DOHH2 (cell line): ENCODE measurements around the gene HOXA2.
A peak's percentile ranks its signal among the peaks of the same experiment; 100 is the strongest.

Source experiments
- H3F3A ChIP-seq: fragments of 200-600 bp; sonication (generic), shearing (Covaris generic); 2 replicates; pipeline ENCODE4 v1.6.0; 2016; ENCODE audit warnings: antibody characterized with exemption, mild to moderate bottlenecking; ENCODE audit not compliant: control insufficient read depth, insufficient read depth
- H3K27ac ChIP-seq: fragments of 200-600 bp; sonication (generic); 2 replicates; pipeline ENCODE4 v1.5.1; 2014; ENCODE audit warnings: low read depth, mild to moderate bottlenecking, low read length, moderate library complexity
- H3K27me3 ChIP-seq: fragments of 200-600 bp; sonication (generic); 2 replicates; pipeline ENCODE4 v1.6.1; 2014; ENCODE audit warnings: mild to moderate bottlenecking, low read length, mixed read lengths; ENCODE audit not compliant: control insufficient read depth
- H3K36me3 ChIP-seq: fragments of 200-600 bp; sonication (generic); 2 replicates; pipeline ENCODE4 v1.6.1; 2014; ENCODE audit warnings: mild to moderate bottlenecking, low read length, moderate library complexity, mixed read lengths; ENCODE audit not compliant: control insufficient read depth
- H3K4me1 ChIP-seq: fragments of 200-600 bp; sonication (generic); 2 replicates; pipeline ENCODE4 v1.6.1; 2014; ENCODE audit warnings: mild to moderate bottlenecking, low read length, mixed read lengths; ENCODE audit not compliant: control insufficient read depth
- H3K4me2 ChIP-seq: fragments of 200-600 bp; sonication (generic); 2 replicates; pipeline ENCODE4 v1.6.0; 2014; ENCODE audit warnings: mild to moderate bottlenecking, low read length, moderate library complexity
- H3K4me3 ChIP-seq: fragments of 200-600 bp; sonication (generic); 2 replicates; pipeline ENCODE4 v1.5.1; 2014; ENCODE audit warnings: mild to moderate bottlenecking, low read length, mixed read lengths
- H3K79me2 ChIP-seq: fragments of 200-600 bp; sonication (generic); 2 replicates; pipeline ENCODE4 v1.6.1; 2014; ENCODE audit warnings: mild to moderate bottlenecking, low read length, mixed read lengths; ENCODE audit not compliant: control insufficient read depth
- H3K9me2 ChIP-seq: fragments of 200-600 bp; sonication (generic); replicated peaks from 2 replicates; pipeline ENCODE4 v1.6.1; 2014; ENCODE audit warnings: mild to moderate bottlenecking, low read length, mixed read lengths; ENCODE audit not compliant: control insufficient read depth
- H3K9me3 ChIP-seq: fragments of 200-600 bp; sonication (generic); 2 replicates; pipeline ENCODE4 v1.6.1; 2014; ENCODE audit warnings: antibody characterized with exemption, low read length, mixed read lengths; ENCODE audit not compliant: control insufficient read depth, insufficient read depth
- H4K20me1 ChIP-seq: fragments of 200-600 bp; sonication (generic); 2 replicates; pipeline ENCODE4 v1.6.0; 2014; ENCODE audit warnings: low read depth, mild to moderate bottlenecking, antibody characterized with exemption, low read length, moderate library complexity; ENCODE audit not compliant: control insufficient read depth, insufficient read depth
- CTCF ChIP-seq: fragments of 200-600 bp; sonication (generic); IDR thresholded peaks from one replicate; pipeline ENCODE4 v1.5.1; 2014; ENCODE audit warnings: antibody characterized with exemption, mild to moderate bottlenecking, low read depth, low read length; ENCODE audit not compliant: poor library complexity, severe bottlenecking
- EZH2phosphoT487 ChIP-seq: fragments of 200-600 bp; sonication (generic); IDR thresholded peaks from 2 replicates; pipeline ENCODE4 v1.6.1; 2017; ENCODE audit warnings: borderline replicate concordance, mild to moderate bottlenecking, antibody characterized with exemption, low read length, moderate library complexity, mixed read lengths

Gene HOXA2

DNA sequence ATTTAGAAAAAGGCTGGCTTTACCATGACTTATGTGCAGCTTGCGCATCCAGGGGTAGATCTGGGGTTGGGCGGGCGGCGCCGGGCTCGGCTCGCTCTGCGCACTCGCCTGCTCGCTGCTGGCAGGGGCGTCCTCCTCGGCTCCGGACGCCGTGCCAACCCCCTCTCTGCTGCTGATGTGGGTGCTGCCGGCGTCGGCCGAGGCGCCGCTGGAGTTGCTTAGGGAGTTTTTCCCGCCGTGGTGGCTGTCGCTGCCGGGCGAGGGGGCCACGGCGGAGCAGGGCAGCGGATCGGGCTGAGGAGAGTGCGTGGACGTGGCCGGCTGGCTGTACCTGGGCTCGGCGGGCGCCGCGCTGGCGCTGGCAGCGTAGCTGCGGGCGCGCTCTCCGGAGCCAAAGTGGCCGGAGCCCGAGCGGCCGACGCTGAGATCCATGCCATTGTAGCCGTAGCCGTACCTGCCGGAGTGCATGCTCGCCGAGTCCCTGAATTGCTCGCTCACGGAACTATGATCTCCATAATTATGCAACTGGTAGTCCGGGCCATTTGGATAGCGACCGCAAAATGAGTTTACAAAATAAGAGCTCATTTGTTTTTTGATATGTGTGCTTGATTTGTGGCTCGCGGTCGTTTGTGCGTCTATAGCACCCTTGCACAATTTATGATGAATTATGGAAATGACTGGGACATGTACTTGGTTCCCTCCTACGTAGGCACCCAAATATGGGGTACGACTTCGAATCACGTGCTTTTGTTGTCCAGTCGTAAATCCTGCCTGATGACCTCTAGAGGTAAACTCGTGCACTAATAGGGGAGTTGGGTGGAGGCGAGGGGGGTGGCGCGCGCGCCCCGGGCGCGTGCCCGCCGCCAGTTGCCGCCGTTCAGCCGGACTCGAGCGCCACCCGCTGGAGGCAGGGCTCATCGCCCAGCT lies 40.8 kb upstream of the HOXA2 start, which contains the start of gene HOXA5:
Gene HOXA5, minus strand, starts transcription at position 659 of the 927 bp plus-strand sequence. Its CDS starts 74 bp downstream, at position 585.
- Histone ChIP-seq H3K79me2 (no peaks in the 10 kb centered on the region), H3K27me3 (peaks cover 37% of the 10 kb centered on the region), H3K4me1 (peaks cover 16% of the 10 kb centered on the region), H3K9me2 (no peaks in the 10 kb centered on the region), H3K4me2 (peak within 1 kb of the TSS; percentile 75), H3K4me3 (peak within 1 kb of the TSS; percentile 70), H3K27ac (no peak within 1 kb of the TSS), H4K20me1 (no peaks in the 10 kb centered on the region), H3K36me3 (no peaks in the 10 kb centered on the region), H3K9me3 (no peaks in the 10 kb centered on the region), H3F3A (no peaks in the 10 kb centered on the region)
- TF ChIP-seq EZH2phosphoT487 (no peak), CTCF (peak; percentile 81)

- peaks cover 38% of the 10 kb centered on the region for H3K27me3 ChIP-seq
- H3K27ac ChIP-seq, result no peak overlapping the region
- no peaks in the 10 kb centered on the region for H3K79me2 ChIP-seq
- no peaks in the 10 kb centered on the region for H3K9me2 ChIP-seq
- no peaks in the 10 kb centered on the region for H3K9me3 ChIP-seq
- H3K36me3 ChIP-seq, result no peaks in the 10 kb centered on the region
- no peaks in the 10 kb centered on the region for H3F3A ChIP-seq
- H3K4me1 ChIP-seq, result peaks cover 10% of the 10 kb centered on the region
- H3K4me3 ChIP-seq, result peak overlapping the region; percentile 70
- peak overlapping the region; percentile 75 for H3K4me2 ChIP-seq
- TF ChIP-seq CTCF, result no peak
- no peak for TF ChIP-seq EZH2phosphoT487
- no peaks in the 10 kb centered on the region for H4K20me1 ChIP-seq
Measured at GRCh38 chr7:27142580-27143022, 40.1 kb upstream of the HOXA2 start.

DNA sequence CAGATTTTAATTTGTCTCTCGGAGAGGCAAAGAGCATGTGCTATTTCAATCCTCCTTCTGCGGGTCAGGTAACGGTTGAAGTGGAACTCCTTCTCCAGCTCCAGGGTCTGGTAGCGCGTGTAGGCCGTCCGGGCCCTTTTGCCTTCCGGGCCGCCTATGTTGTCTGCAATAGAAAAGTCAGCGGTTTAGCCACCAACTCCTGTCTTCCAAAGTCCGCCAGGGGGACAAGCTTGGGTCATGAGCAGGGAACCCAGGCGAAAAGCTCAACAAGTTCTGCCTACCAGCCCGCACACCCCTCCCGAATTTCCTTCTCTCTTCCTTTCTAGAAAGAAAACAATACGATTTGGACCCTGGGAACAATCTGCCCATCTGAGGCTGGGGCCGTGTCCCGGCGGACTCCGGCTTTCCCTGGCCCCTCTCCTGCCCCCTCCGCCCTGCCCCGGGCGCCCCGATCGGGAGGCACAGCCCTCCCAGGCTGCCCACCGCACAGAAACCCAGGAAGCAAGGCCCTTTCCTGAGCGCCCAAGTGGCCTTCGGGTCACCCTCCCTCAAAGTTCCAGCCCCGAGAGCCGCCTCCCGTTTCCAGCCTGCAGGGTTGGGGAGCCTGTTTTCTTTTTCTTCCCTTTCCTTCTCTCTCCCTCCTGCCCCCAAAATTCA lies 39.6 kb upstream of the HOXA2 start:
- Histone ChIP-seq H4K20me1 (no peaks in the 10 kb centered on the region), H3K4me2 (peak overlapping the region; percentile 75), H3K27ac (no peak overlapping the region), H3K4me1 (0 out of 2 replicates have a peak, but pooled peaks cover 5% of the 10 kb centered on the region), H3K4me3 (peak overlapping the region; percentile 70), H3K36me3 (no peaks in the 10 kb centered on the region), H3F3A (no peaks in the 10 kb centered on the region), H3K27me3 (peaks cover 38% of the 10 kb centered on the region), H3K9me2 (no peaks in the 10 kb centered on the region), H3K9me3 (no peaks in the 10 kb centered on the region), H3K79me2 (no peaks in the 10 kb centered on the region)
- TF ChIP-seq CTCF (no peak), EZH2phosphoT487 (no peak)
